ENCODE measurements around the gene CDH11. TPM values are rescaled to one million over a fixed set of nuclear protein-coding genes. Genes with fewer than 3 reads are reported as not detected.

Gene CDH11
- total and polyA plus RNA-seq, 2 of the 4 experiments (the other 2 are of a cell fraction), result 266 to 601 TPM

DNA sequence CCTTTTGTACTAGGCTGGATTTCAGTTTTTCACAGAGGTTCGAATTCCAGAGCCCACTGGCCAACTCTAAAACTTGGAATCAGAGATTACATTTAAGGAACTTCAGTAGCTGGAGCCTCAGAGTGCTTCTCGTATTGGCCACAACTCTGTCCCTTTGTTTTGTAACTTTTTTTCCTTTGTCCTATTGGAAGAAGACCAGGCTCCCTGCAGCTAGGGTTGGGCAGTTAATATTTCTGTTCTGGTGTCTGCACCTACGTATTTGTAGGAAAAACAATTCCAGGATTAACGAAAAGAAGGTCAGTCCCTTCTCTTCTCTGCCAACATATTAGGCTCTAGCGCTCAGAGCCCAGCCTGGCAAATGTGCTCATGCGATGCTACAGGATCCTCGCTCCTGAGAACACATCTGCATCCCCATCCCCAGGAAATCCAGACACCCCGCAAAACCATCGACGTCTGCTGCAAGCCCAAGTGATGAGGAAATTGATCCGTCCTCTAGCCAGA, 1.9 kb downstream of the CDH11 start:
- in situ Hi-C loops (cut with MboI; ENCODE audit: low sequenced_read_pairs), result loop anchor here (5.0 to 25.0 kb wide), 4 partner anchors 683 to 1758 kb away; no protein-coding TSS in a partner anchor
- Histone ChIP-seq H3K4me2 (ENCODE audit: low read depth, low read length) (peak overlapping the region; percentile 99), H4K20me1 (ENCODE audit: insufficient read depth, low read length) (peaks cover 49% of the 10 kb centered on the region), H3K4me3 (ENCODE audit: insufficient read depth, low read depth, low read length) (peak overlapping the region; percentile 96), H3K27ac (ENCODE audit: insufficient read depth, low read length) (peak overlapping the region; percentile 97), H2AFZ (replicated peaks; ENCODE audit: low read length, poor library complexity) (peak overlapping the region; percentile 46), H3K9me1 (ENCODE audit: insufficient read depth, low read length) (peaks cover 9% of the 10 kb centered on the region; the same call in 1 of the 2 replicates), H2BK20ac (ENCODE audit: low read depth, low read length) (peak overlapping the region; percentile 1; the same call in 1 of the 2 replicates), H3K36me3 (ENCODE audit: control insufficient read depth, insufficient read depth, low read length) (peaks cover 4% of the 10 kb centered on the region), H2AK9ac (replicated peaks; ENCODE audit: low read depth, low read length, poor library complexity) (peak overlapping the region; percentile 58), H2BK5ac (ENCODE audit: low read depth, low read length, poor library complexity, severe bottlenecking) (peak overlapping the region; percentile 96), H3K56ac (ENCODE audit: extremely low read depth, insufficient read depth, low read length) (peak overlapping the region; percentile 72), H3K4me1 (ENCODE audit: control insufficient read depth, insufficient read depth, low read length) (peaks cover 4% of the 10 kb centered on the region), H3K79me1 (ENCODE audit: low read depth in 1 of 2, low read length in 2 of 2) (peaks cover 10 to 50% of the 10 kb centered on the region in 2 experiments), H3K23ac (ENCODE audit: low read depth, low read length) (peak overlapping the region; percentile 80), H4K8ac (ENCODE audit: low read depth in 2 of 2, low read length in 2 of 2) (peak overlapping the region; percentile 38 to 41), H2AK5ac (ENCODE audit: low read depth, low read length) (peak overlapping the region; percentile 24; the same call in 1 of the 2 replicates), H4K5ac (ENCODE audit: low read depth, low read length) (peak overlapping the region; percentile 7), H3K9me3 (ENCODE audit: control insufficient read depth, insufficient read depth, low read length) (no peaks in the 10 kb centered on the region), H3K18ac (ENCODE audit: low read depth, low read length) (peak overlapping the region; percentile 93), H3K4ac (ENCODE audit: low read depth, low read length) (peak overlapping the region; percentile 74), H3K27me3 (ENCODE audit: control insufficient read depth, insufficient read depth, low read length) (no peaks in the 10 kb centered on the region), H2BK15ac (ENCODE audit: low read depth, low read length) (no peak overlapping the region), H2BK120ac (ENCODE audit: low read depth, low read length) (peak overlapping the region; percentile 58), H3K9ac (ENCODE audit: low read depth, low read length) (peak overlapping the region; percentile 94), H3K14ac (replicated peaks; ENCODE audit: low read depth, low read length) (peak overlapping the region; percentile 88), H4K91ac (ENCODE audit: insufficient read depth, low read depth, low read length) (peak overlapping the region; percentile 19)
- no TSS peak for BruUV-seq (replicated peaks)
- no CpG with 5 or more reads among the region's 11 CpGs for WGBS, 2 experiments (ENCODE audit: extremely low coverage in 2 of 2, insufficient read length in 1 of 2)
- peak; percentile 1; the same call in 1 of the 2 replicates for ATAC-seq (ENCODE audit: low read depth)
- intact Hi-C loops (cut with micrococcal nuclease), result loop anchor here (2.0 to 10.0 kb wide), 14 partner anchors 133 to 1759 kb away; no protein-coding TSS in a partner anchor
- TF ChIP-seq RAD21 (IDR thresholded peaks at IDR 0.05; ENCODE audit: low read length) (0 out of 2 replicates have a peak, but pooled peaks have one; percentile 2), MXI1 (IDR thresholded peaks at IDR 0.05; ENCODE audit: borderline replicate concordance, low read depth, low read length) (0 out of 2 replicates have a peak, but pooled peaks have one; percentile 7), ELK1 (IDR thresholded peaks at IDR 0.05; ENCODE audit: borderline replicate concordance, low read depth, low read length) (no peak), MAZ (IDR thresholded peaks at IDR 0.05; ENCODE audit: borderline replicate concordance, low read depth, low read length) (no peak), RCOR1 (IDR thresholded peaks at IDR 0.05; ENCODE audit: insufficient replicate concordance, low read length) (no peak), BHLHE40 (IDR thresholded peaks at IDR 0.05; ENCODE audit: low read depth, low read length) (no peak)
- CTCF ChIA-PET, result interaction anchor here (1.1 kb wide), 1 partner anchor 1759 kb away, joined by 3 read pairs; no protein-coding TSS in a partner anchor
- POLR2A ChIA-PET (ENCODE audit: unreplicated experiment), result no interaction called here
- dilution Hi-C loops (cut with HindIII; ENCODE audit: low sequenced_read_pairs, unreplicated experiment), result no loop called here
- DNase-seq, result peak; percentile 76
